ENCODE measurements around the gene IFIT1B. TPM values are rescaled to one million over a fixed set of nuclear protein-coding genes. Genes with fewer than 3 reads are reported as not detected.

The IFIT1B gene
- total RNA-seq, 1 experiment from 2014 or later = not detected

DNA sequence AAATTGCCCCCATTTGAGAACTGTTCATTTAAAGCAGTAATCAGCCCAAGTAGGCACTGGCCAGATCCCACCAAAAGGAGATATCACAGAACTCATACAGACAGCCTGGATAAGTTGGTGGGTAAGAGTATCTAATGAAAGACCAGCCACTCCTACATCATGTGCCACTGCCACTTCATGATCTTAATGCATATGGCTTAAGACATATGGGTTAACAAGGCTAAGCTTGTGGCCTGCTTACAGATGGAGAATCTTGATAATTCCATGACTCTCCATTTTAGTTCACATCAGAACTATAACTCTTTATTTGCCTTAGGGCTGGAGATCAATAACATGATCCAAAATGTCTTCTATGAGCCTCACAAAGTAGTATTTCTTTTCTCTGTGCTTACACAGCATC lies 6.8 kb upstream of the IFIT1B start:
- intact Hi-C loops (cut with micrococcal nuclease; ENCODE audit: unreplicated experiment) = no loop called here
- peaks cover 17% of the 10 kb centered on the region for H3K4me1 ChIP-seq (ENCODE audit: insufficient read depth, low read length, poor library complexity, severe bottlenecking)
- CTCF ChIA-PET = no interaction called here
- TF ChIP-seq EZH2 (IDR thresholded peaks at IDR 0.05; ENCODE audit: borderline replicate concordance, low read depth, low read length, poor library complexity, severe bottlenecking) = no peak
- TF ChIP-seq CTCF (conservative IDR thresholded peaks at IDR 0.05; ENCODE audit: low read depth, low read length) = no peak
- no peaks in the 10 kb centered on the region for H3K27me3 ChIP-seq (replicated peaks; ENCODE audit: insufficient read depth, low read depth, low read length, poor library complexity)
- no peak overlapping the region for H3K4me3 ChIP-seq (ENCODE audit: low read depth, low read length, poor library complexity, severe bottlenecking)
- H3K27ac ChIP-seq (ENCODE audit: low read depth, low read length, poor library complexity, severe bottlenecking) = no peak overlapping the region
- DNase-seq (ENCODE audit: low spot score) = no peak
- BruUV-seq (replicated peaks) = no TSS peak
- POLR2A ChIA-PET (ENCODE audit: low non-redundant PET) = no interaction called here
- no peaks in the 10 kb centered on the region for H3K36me3 ChIP-seq (ENCODE audit: insufficient read depth, low read length, poor library complexity, severe bottlenecking)
- no peaks in the 10 kb centered on the region for H3K9me3 ChIP-seq (ENCODE audit: low read depth, low read length, poor library complexity, severe bottlenecking)

DNA sequence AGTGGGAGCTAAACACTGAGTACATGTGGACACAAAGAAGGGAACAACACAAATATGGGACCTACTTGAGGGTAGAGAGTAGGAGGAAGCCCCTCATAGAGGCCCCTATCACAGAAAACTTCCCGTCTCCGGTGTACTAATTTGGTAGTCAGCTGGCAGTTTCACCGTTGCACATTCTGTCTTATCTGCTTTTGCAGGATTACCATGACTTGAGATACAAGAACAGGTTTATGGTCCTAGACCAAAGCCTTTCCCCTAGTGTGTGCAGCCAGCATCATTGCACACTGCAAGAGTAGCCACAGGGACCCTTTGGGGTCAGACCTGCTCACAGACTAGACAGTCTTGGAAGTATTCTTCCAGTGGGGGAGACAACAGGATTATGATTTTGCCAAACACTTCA lies 5.9 kb upstream of the IFIT1B start:
- no peaks in the 10 kb centered on the region for H3K27me3 ChIP-seq (replicated peaks; ENCODE audit: insufficient read depth, low read depth, low read length, poor library complexity)
- H3K4me1 ChIP-seq (ENCODE audit: insufficient read depth, low read length, poor library complexity, severe bottlenecking) = peaks cover 17% of the 10 kb centered on the region
- no peak for DNase-seq (ENCODE audit: low spot score)
- POLR2A ChIA-PET (ENCODE audit: low non-redundant PET) = no interaction called here
- H3K4me3 ChIP-seq (ENCODE audit: low read depth, low read length, poor library complexity, severe bottlenecking) = no peak overlapping the region
- H3K36me3 ChIP-seq (ENCODE audit: insufficient read depth, low read length, poor library complexity, severe bottlenecking) = no peaks in the 10 kb centered on the region
- TF ChIP-seq EZH2 (IDR thresholded peaks at IDR 0.05; ENCODE audit: borderline replicate concordance, low read depth, low read length, poor library complexity, severe bottlenecking) = no peak
- no peak for TF ChIP-seq CTCF (conservative IDR thresholded peaks at IDR 0.05; ENCODE audit: low read depth, low read length)
- H3K9me3 ChIP-seq (ENCODE audit: low read depth, low read length, poor library complexity, severe bottlenecking) = no peaks in the 10 kb centered on the region
- intact Hi-C loops (cut with micrococcal nuclease; ENCODE audit: unreplicated experiment) = no loop called here
- BruUV-seq (replicated peaks) = no TSS peak
- H3K27ac ChIP-seq (ENCODE audit: low read depth, low read length, poor library complexity, severe bottlenecking) = no peak overlapping the region
- CTCF ChIA-PET = no interaction called here

DNA sequence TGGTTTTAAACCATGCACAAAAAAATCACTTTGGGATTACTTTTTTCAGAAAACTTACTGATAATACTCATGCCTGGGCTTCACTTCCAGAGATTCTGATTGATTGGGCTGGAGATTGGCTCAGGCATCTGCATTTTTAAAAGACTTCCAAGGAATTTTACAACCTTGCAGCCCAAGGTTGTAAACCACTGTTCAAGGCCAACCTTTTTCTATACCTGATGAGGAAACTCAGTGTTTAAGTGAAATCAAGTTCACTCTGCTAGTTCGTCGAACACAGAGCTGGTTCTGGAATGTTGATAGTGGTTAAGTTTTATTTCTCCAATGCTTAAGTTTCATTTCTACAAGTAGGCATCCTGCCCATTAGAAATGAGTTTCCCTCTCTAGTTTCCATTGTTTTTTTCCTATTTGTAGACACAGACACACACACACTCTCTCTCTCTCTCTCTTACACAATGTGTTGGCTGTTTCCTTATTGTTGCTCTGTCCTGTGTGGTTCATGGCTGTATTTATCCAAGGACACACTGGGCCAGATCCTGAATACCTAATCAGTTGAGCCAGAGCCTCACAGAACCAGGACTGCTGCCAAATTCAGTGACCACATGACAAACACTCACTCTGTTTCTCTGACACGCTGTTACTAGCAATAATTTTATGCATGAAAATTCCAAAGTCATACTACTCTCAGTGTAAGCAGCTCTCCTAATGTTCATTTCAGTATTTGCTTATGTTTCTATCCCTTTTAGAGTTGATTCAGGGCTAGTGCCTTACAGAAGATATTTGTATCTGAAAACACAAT lies 3.7 kb upstream of the IFIT1B start:
- ChIA-PET CTCF (no interaction called here), POLR2A (ENCODE audit: low non-redundant PET) (no interaction called here)

More for the DNA sequence above, 3.7 kb upstream of the IFIT1B start:
- Histone ChIP-seq H3K4me3 (ENCODE audit: low read depth, low read length, poor library complexity, severe bottlenecking) (no peak overlapping the region), H3K27ac (ENCODE audit: low read depth, low read length, poor library complexity, severe bottlenecking) (no peak overlapping the region), H3K36me3 (ENCODE audit: insufficient read depth, low read length, poor library complexity, severe bottlenecking) (no peaks in the 10 kb centered on the region), H3K9me3 (ENCODE audit: low read depth, low read length, poor library complexity, severe bottlenecking) (no peaks in the 10 kb centered on the region), H3K4me1 (ENCODE audit: insufficient read depth, low read length, poor library complexity, severe bottlenecking) (peaks cover 10% of the 10 kb centered on the region), H3K27me3 (replicated peaks; ENCODE audit: insufficient read depth, low read depth, low read length, poor library complexity) (no peaks in the 10 kb centered on the region)
- TF ChIP-seq EZH2 (IDR thresholded peaks at IDR 0.05; ENCODE audit: borderline replicate concordance, low read depth, low read length, poor library complexity, severe bottlenecking) (no peak), CTCF (conservative IDR thresholded peaks at IDR 0.05; ENCODE audit: low read depth, low read length) (no peak)
- BruUV-seq (replicated peaks) = no TSS peak
- intact Hi-C loops (cut with micrococcal nuclease; ENCODE audit: unreplicated experiment) = no loop called here
- no peak for DNase-seq (ENCODE audit: low spot score)

Measured in A673 (cell line).